Neural progenitor cell (in vitro differentiated cells): ENCODE results near the gene ACOX3. TPM values are rescaled to one million over a fixed set of nuclear protein-coding genes. Genes with fewer than 3 reads are reported as not detected.
A peak's percentile ranks its signal among the peaks of the same experiment; 100 is the strongest.

ENCODE experiments used
- DNase-seq: peaks from one replicate; pipeline ENCODE4 v3.0.0-alpha.2; 2016; ENCODE audit warnings: low spot score
- H2AFZ ChIP-seq: fragments of 200-600 bp; sonication (generic); replicated peaks from 2 replicates; pipeline ENCODE4 v1.6.1; 2016; ENCODE audit warnings: antibody characterized with exemption
- H3F3A ChIP-seq: fragments of 200-600 bp; sonication (generic); 2 replicates; pipeline ENCODE4 v1.6.1; 2016; ENCODE audit warnings: antibody characterized with exemption, low read depth
- H3K27ac ChIP-seq: fragments of 200-600 bp; sonication (generic); 2 replicates; pipeline ENCODE4 v1.5.1; 2016; ENCODE audit warnings: mild to moderate bottlenecking
- H3K27me3 ChIP-seq: fragments of 200-600 bp; sonication (generic); 2 replicates; pipeline ENCODE4 v1.6.1; 2016; ENCODE audit warnings: mild to moderate bottlenecking, moderate library complexity
- H3K36me3 ChIP-seq: fragments of 200-600 bp; sonication (generic); 2 replicates; pipeline ENCODE4 v1.5.1; 2016
- H3K4me1 ChIP-seq: fragments of 200-600 bp; sonication (generic); 2 replicates; pipeline ENCODE4 v1.6.1; 2016; ENCODE audit warnings: mixed run types
- H3K4me2 ChIP-seq: fragments of 200-600 bp; sonication (generic); 2 replicates; pipeline ENCODE4 v1.6.1; 2016
- H3K4me3 ChIP-seq: fragments of 200-600 bp; sonication (generic); 2 replicates; pipeline ENCODE4 v1.5.1; 2016
- H3K79me2 ChIP-seq: fragments of 200-600 bp; sonication (generic); 2 replicates; pipeline ENCODE4 v1.6.1; 2016; ENCODE audit warnings: low read depth
- H3K9ac ChIP-seq: fragments of 200-600 bp; sonication (generic); 2 replicates; pipeline ENCODE4 v1.6.1; 2016
- H3K9me3 ChIP-seq: fragments of 200-600 bp; sonication (generic); 2 replicates; pipeline ENCODE4 v1.5.1; 2016; ENCODE audit warnings: low read depth
- H4K20me1 ChIP-seq: fragments of 200-600 bp; sonication (generic); 2 replicates; pipeline ENCODE4 v1.6.1; 2016; ENCODE audit warnings: low read depth
- H3K27ac Mint-ChIP-seq: 3 replicates; pipeline ENCODE4 v1.8.0; 2021; ENCODE audit warnings: mixed read lengths
- H3K27me3 Mint-ChIP-seq: 2 replicates; pipeline ENCODE4 v1.8.0; 2022; ENCODE audit warnings: low read depth, mild to moderate bottlenecking, inconsistent platforms, moderate library complexity, mixed read lengths; ENCODE audit not compliant: insufficient read depth
- H3K36me3 Mint-ChIP-seq: 3 replicates; pipeline ENCODE4 v1.8.0; 2021; ENCODE audit warnings: mixed read lengths
- H3K4me1 Mint-ChIP-seq: 3 replicates; pipeline ENCODE4 v1.8.0; 2021; ENCODE audit warnings: mixed read lengths
- H3K4me3 Mint-ChIP-seq: 3 replicates; pipeline ENCODE4 v1.8.0; 2021; ENCODE audit warnings: mild to moderate bottlenecking, moderate library complexity, mixed read lengths
- H3K9me3 Mint-ChIP-seq: 3 replicates; pipeline ENCODE4 v1.8.0; 2020; ENCODE audit warnings: mixed read lengths
- CTCF ChIP-seq: fragments of 200-600 bp; sonication (generic); IDR thresholded peaks from 2 replicates; pipeline ENCODE4 v1.5.1; 2017; ENCODE audit warnings: antibody characterized with exemption, mild to moderate bottlenecking
- EZH2 ChIP-seq: fragments of 200-600 bp; sonication (generic); IDR thresholded peaks from 2 replicates; pipeline ENCODE4 v1.6.1; 2017; ENCODE audit warnings: antibody characterized with exemption, mild to moderate bottlenecking, moderate library complexity
- EZH2phosphoT487 ChIP-seq: fragments of 200-600 bp; sonication (generic); IDR thresholded peaks from 2 replicates; pipeline ENCODE4 v1.6.1; 2017; ENCODE audit warnings: antibody characterized with exemption
- total RNA-seq: library from RNA; depleted of rRNA; stranded (reverse); fragments of >200 nt; gene quantifications from 2 replicates; pipeline ENCODE4 v1.2.3, GENCODE V29; 2015; ENCODE audit warnings: low replicate concordance

ACOX3 gene
- total RNA-seq, 1 donor from 2014 or later = 14.0 TPM

- Mint-ChIP-seq H3K9me3 (no peaks in the 10 kb centered on the region), H3K4me1 (peaks cover 26% of the 10 kb centered on the region), H3K36me3 (peaks cover 7% of the 10 kb centered on the region), H3K27ac (no peak overlapping the region), H3K4me3 (no peak overlapping the region), H3K27me3 (peaks cover 6% of the 10 kb centered on the region)
- no peak overlapping the region for H3K9ac ChIP-seq
- no peak for DNase-seq
- H3F3A ChIP-seq = no peaks in the 10 kb centered on the region
- H3K27ac ChIP-seq = no peak overlapping the region
- H3K36me3 ChIP-seq = no peaks in the 10 kb centered on the region
- H3K27me3 ChIP-seq = no peaks in the 10 kb centered on the region
- H3K79me2 ChIP-seq = no peaks in the 10 kb centered on the region
- no peak overlapping the region for H3K4me3 ChIP-seq
- no peak for TF ChIP-seq EZH2
- no peak overlapping the region for H2AFZ ChIP-seq
- peaks cover 8% of the 10 kb centered on the region for H3K4me1 ChIP-seq
- H3K9me3 ChIP-seq = no peaks in the 10 kb centered on the region
- no peak overlapping the region for H3K4me2 ChIP-seq
- no peaks in the 10 kb centered on the region for H4K20me1 ChIP-seq
Measured at GRCh38 chr4:8477095-8477635, 36.6 kb upstream of the ACOX3 start.

- TF ChIP-seq CTCF = no peak
- TF ChIP-seq EZH2phosphoT487 = no peak
- TF ChIP-seq EZH2 = no peak
Measured at GRCh38 chr4:8475751-8476575, 35.4 kb upstream of the ACOX3 start.

GRCh38 chr4:8474856-8475255 is 34.3 kb upstream of the ACOX3 start:
- Mint-ChIP-seq H3K4me3 (no peak overlapping the region), H3K36me3 (peaks cover 7% of the 10 kb centered on the region), H3K4me1 (peaks cover 23% of the 10 kb centered on the region), H3K27ac (no peak overlapping the region), H3K27me3 (peaks cover 8% of the 10 kb centered on the region), H3K9me3 (no peaks in the 10 kb centered on the region)
- H3K27ac ChIP-seq = no peak overlapping the region
- TF ChIP-seq CTCF (no peak), EZH2phosphoT487 (no peak), EZH2 (no peak)
- no peaks in the 10 kb centered on the region for H4K20me1 ChIP-seq
- H3K9ac ChIP-seq = no peak overlapping the region
- H2AFZ ChIP-seq = no peak overlapping the region
- H3K79me2 ChIP-seq = no peaks in the 10 kb centered on the region
- H3K4me3 ChIP-seq = no peak overlapping the region
- no peak for DNase-seq
- H3K36me3 ChIP-seq = no peaks in the 10 kb centered on the region
- no peaks in the 10 kb centered on the region for H3F3A ChIP-seq
- H3K4me1 ChIP-seq = no peaks in the 10 kb centered on the region
- H3K4me2 ChIP-seq = no peak overlapping the region
- no peaks in the 10 kb centered on the region for H3K9me3 ChIP-seq
- no peaks in the 10 kb centered on the region for H3K27me3 ChIP-seq

More at GRCh38 chr4:8475751-8476575, 35.4 kb upstream of the ACOX3 start:
- Histone ChIP-seq H3F3A (no peaks in the 10 kb centered on the region), H3K4me3 (no peak overlapping the region), H3K27ac (no peak overlapping the region), H2AFZ (no peak overlapping the region), H3K79me2 (no peaks in the 10 kb centered on the region), H3K36me3 (no peaks in the 10 kb centered on the region), H3K4me2 (no peak overlapping the region), H3K4me1 (peaks cover 4% of the 10 kb centered on the region), H3K9ac (no peak overlapping the region), H3K9me3 (no peaks in the 10 kb centered on the region), H3K27me3 (no peaks in the 10 kb centered on the region), H4K20me1 (no peaks in the 10 kb centered on the region)
- no peaks in the 10 kb centered on the region for H3K9me3 Mint-ChIP-seq
- peaks cover 5% of the 10 kb centered on the region for H3K27me3 Mint-ChIP-seq
- H3K4me3 Mint-ChIP-seq = peak overlapping the region; percentile 63
- H3K36me3 Mint-ChIP-seq = peaks cover 7% of the 10 kb centered on the region
- DNase-seq = no peak
- peak overlapping the region; percentile 46 for H3K27ac Mint-ChIP-seq
- H3K4me1 Mint-ChIP-seq = peaks cover 27% of the 10 kb centered on the region
